Measurements from ENCODE around the gene PHTF1. TPM values are rescaled to one million over a fixed set of nuclear protein-coding genes. Genes with fewer than 3 reads are reported as not detected.

The PHTF1 gene
- total RNA-seq, 4 donors from 2014 or later = 7.6 to 30.3 (median 17.0) TPM

DNA sequence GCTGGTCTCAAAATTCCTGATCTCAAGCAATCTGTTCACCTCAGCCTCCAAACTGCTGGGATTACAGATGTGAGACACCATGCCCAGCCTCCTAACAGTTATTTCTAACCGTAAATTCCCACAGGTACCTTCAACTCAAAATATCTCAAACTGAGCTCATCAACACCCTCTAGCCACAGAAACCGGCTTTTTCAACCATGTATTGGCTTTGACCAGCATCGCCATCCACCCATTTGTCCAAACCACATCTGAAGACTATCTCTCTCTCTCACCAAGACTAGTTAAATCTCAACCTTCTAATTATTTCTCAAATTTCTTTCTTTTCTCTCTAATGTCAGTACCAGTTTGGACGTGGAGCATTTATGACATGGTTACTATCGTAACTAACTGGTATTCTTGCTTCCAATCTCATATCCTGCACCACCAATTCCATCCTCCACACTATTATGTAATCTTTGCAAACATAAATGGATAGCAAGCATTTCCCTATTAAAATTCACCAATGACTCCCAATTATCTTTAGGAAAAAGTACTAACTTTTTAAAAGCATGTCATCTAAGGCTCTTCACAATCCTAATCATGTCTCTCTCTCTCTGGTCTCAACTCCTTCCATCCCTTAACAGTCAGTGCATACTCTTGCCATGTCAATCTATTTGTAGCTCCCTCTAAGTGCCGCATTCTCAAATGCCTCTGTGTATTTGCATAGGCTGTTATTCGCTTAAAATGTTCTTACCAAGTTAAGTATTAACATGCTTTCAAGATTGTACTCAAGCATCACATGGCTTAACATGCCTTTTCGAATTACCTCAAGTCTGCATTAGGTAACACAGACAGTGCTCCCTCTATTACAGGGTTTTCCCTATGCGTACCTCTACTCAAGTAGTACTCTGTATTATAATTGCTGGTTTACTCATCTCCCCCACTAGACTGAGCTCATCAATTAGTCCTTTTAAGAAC is 34.9 kb upstream of the PHTF1 start:
- Histone ChIP-seq H3K4me3 (no peak overlapping the region), H3K36me3 (no peaks in the 10 kb centered on the region), H3K4me1 (no peaks in the 10 kb centered on the region), H3K27me3 (no peaks in the 10 kb centered on the region), H3K9me3 (no peaks in the 10 kb centered on the region), H3K27ac (no peak overlapping the region)
- intact Hi-C loops (cut with DNase I; ENCODE audit: low total_unique reads) = no loop called here
- TF ChIP-seq, protein P1, sequence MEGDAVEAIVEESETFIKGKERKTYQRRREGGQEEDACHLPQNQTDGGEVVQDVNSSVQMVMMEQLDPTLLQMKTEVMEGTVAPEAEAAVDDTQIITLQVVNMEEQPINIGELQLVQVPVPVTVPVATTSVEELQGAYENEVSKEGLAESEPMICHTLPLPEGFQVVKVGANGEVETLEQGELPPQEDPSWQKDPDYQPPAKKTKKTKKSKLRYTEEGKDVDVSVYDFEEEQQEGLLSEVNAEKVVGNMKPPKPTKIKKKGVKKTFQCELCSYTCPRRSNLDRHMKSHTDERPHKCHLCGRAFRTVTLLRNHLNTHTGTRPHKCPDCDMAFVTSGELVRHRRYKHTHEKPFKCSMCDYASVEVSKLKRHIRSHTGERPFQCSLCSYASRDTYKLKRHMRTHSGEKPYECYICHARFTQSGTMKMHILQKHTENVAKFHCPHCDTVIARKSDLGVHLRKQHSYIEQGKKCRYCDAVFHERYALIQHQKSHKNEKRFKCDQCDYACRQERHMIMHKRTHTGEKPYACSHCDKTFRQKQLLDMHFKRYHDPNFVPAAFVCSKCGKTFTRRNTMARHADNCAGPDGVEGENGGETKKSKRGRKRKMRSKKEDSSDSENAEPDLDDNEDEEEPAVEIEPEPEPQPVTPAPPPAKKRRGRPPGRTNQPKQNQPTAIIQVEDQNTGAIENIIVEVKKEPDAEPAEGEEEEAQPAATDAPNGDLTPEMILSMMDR (IDR thresholded peaks at IDR 0.05) = no peak
- no peak for TF ChIP-seq POLR2A (IDR thresholded peaks at IDR 0.05)
- DNase-seq = no peak

- no peak for TF ChIP-seq POLR2A (IDR thresholded peaks at IDR 0.05)
- TF ChIP-seq, protein P1 (IDR thresholded peaks at IDR 0.05) = no peak
- no peaks in the 10 kb centered on the region for H3K9me3 ChIP-seq
- H3K27ac ChIP-seq = no peak overlapping the region
- no peak overlapping the region for H3K4me3 ChIP-seq
- DNase-seq = no peak
- intact Hi-C loops (cut with DNase I; ENCODE audit: low total_unique reads) = no loop called here
- no peaks in the 10 kb centered on the region for H3K4me1 ChIP-seq
- H3K36me3 ChIP-seq = no peaks in the 10 kb centered on the region
- H3K27me3 ChIP-seq = no peaks in the 10 kb centered on the region
Observed at GRCh38 chr1:113792986-113793385, 33.7 kb upstream of the PHTF1 start.

GRCh38 chr1:113792471-113792870 is 33.2 kb upstream of the PHTF1 start:
- Histone ChIP-seq H3K4me1 (no peaks in the 10 kb centered on the region), H3K27me3 (no peaks in the 10 kb centered on the region), H3K9me3 (no peaks in the 10 kb centered on the region), H3K27ac (no peak overlapping the region), H3K4me3 (no peak overlapping the region), H3K36me3 (no peaks in the 10 kb centered on the region)
- TF ChIP-seq POLR2A (IDR thresholded peaks at IDR 0.05) = no peak
- TF ChIP-seq, protein P1 (IDR thresholded peaks at IDR 0.05) = no peak
- no peak for DNase-seq
- intact Hi-C loops (cut with DNase I; ENCODE audit: low total_unique reads) = no loop called here

GRCh38 chr1:113788802-113789201 is 29.5 kb upstream of the PHTF1 start:
- Histone ChIP-seq H3K27me3 (no peaks in the 10 kb centered on the region), H3K36me3 (no peaks in the 10 kb centered on the region), H3K4me3 (no peak overlapping the region), H3K27ac (no peak overlapping the region), H3K4me1 (peaks cover 0 to 5% of the 10 kb centered on the region in 2 donors), H3K9me3 (no peaks in the 10 kb centered on the region)
- no peak for DNase-seq
- intact Hi-C loops (cut with DNase I; ENCODE audit: low total_unique reads) = no loop called here
- no peak for TF ChIP-seq POLR2A (IDR thresholded peaks at IDR 0.05)
- TF ChIP-seq, protein P1 (IDR thresholded peaks at IDR 0.05) = no peak

DNA sequence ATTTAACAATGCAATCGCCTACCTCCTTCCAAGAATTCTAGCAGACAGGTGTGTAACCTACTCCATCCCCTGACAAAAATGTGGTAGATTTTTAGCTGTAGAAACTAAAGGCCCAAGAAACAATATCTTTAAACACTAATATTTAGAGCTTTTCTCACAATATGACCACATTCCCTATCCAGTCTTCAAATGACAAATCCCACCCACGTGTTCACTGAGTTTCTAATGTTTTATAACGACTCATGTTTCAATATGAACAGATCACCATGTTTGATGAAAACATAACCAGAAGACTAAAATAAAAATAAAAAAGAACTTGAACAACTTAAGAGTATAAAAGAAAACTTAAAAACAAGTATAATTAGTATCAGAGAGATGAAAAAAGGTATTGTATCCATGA is 28.4 kb upstream of the PHTF1 start:
- Histone ChIP-seq H3K4me3 (no peak overlapping the region), H3K36me3 (no peaks in the 10 kb centered on the region), H3K27me3 (no peaks in the 10 kb centered on the region), H3K9me3 (no peaks in the 10 kb centered on the region), H3K4me1 (peaks cover 3 to 10% of the 10 kb centered on the region in 2 donors), H3K27ac (no peak overlapping the region)
- no peak for DNase-seq
- TF ChIP-seq, protein P1 (IDR thresholded peaks at IDR 0.05) = no peak
- TF ChIP-seq POLR2A (IDR thresholded peaks at IDR 0.05) = no peak
- intact Hi-C loops (cut with DNase I; ENCODE audit: low total_unique reads) = no loop called here
